Measurements from ENCODE around the gene GGT6. TPM values are rescaled to one million over a fixed set of nuclear protein-coding genes. Genes with fewer than 3 reads are reported as not detected.

Gene GGT6
- total and polyA plus RNA-seq, 7 experiments from 2014 or later = not detected

- ATAC-seq = no peak
- Mint-ChIP-seq H3K27me3 (peaks cover 5 to 16% (median 11%) of the 10 kb centered on the region in 5 donors), H3K4me3 (no peak overlapping the region), H3K9me3 (no peaks in the 10 kb centered on the region), H3K4me1 (peaks cover 0 to 9% (median 0%) of the 10 kb centered on the region in 7 donors), H3K36me3 (no peaks in the 10 kb centered on the region), H3K27ac (no peak overlapping the region)
- Histone ChIP-seq H3K4me1 (ENCODE audit: control insufficient read depth in 2 of 2, insufficient read depth in 2 of 2, low read length in 2 of 2) (no peaks in the 10 kb centered on the region), H3K27ac (ENCODE audit: low read depth, low read length) (no peak overlapping the region), H3K9me3 (ENCODE audit: control insufficient read depth in 2 of 3, low read length in 3 of 3) (no peaks in the 10 kb centered on the region), H3K4me3 (ENCODE audit: low read length) (no peak overlapping the region), H3K27me3 (ENCODE audit: control insufficient read depth in 2 of 2, insufficient read depth in 2 of 2, low read length in 2 of 2) (no peaks in the 10 kb centered on the region), H3K36me3 (ENCODE audit: control insufficient read depth in 2 of 3, insufficient read depth in 3 of 3, low read length in 3 of 3) (no peaks in the 10 kb centered on the region)
- DNase-seq = no peak
- ChIA-PET CTCF (no interaction called here), POLR2A (no interaction called here)
- intact Hi-C loops (cut with micrococcal nuclease) = no loop called here
Observed at GRCh38 chr17:4530799-4531730, 29.3 kb downstream of the GGT6 start.

- Histone ChIP-seq H3K4me1 (ENCODE audit: control insufficient read depth in 2 of 2, insufficient read depth in 2 of 2, low read length in 2 of 2) (no peaks in the 10 kb centered on the region), H3K27me3 (ENCODE audit: control insufficient read depth in 2 of 2, insufficient read depth in 2 of 2, low read length in 2 of 2) (no peaks in the 10 kb centered on the region), H3K36me3 (ENCODE audit: control insufficient read depth in 2 of 3, insufficient read depth in 3 of 3, low read length in 3 of 3) (no peaks in the 10 kb centered on the region), H3K4me3 (ENCODE audit: low read length) (no peak overlapping the region), H3K27ac (ENCODE audit: low read depth, low read length) (no peak overlapping the region), H3K9me3 (ENCODE audit: control insufficient read depth in 2 of 3, low read length in 3 of 3) (no peaks in the 10 kb centered on the region)
- intact Hi-C loops (cut with micrococcal nuclease) = no loop called here
- Mint-ChIP-seq H3K27ac (no peak overlapping the region), H3K4me3 (no peak overlapping the region), H3K27me3 (peaks cover 5 to 16% (median 11%) of the 10 kb centered on the region in 5 donors), H3K9me3 (no peaks in the 10 kb centered on the region), H3K4me1 (peaks cover 0 to 6% (median 0%) of the 10 kb centered on the region in 7 donors), H3K36me3 (no peaks in the 10 kb centered on the region)
- ChIA-PET POLR2A (interaction anchor here (1.6 kb wide), 1 partner anchor 26 kb away, joined by 3 read pairs; the partner anchor contains the start of gene MYBBP1A), CTCF (no interaction called here)
- ATAC-seq (no peak), DNase-seq (no peak)
Observed at GRCh38 chr17:4529533-4530152, 30.7 kb downstream of the GGT6 start.

GRCh38 chr17:4527566-4528125 lies 32.7 kb downstream of the GGT6 start:
- DNase-seq (no peak), ATAC-seq (no peak)
- Histone ChIP-seq H3K4me3 (ENCODE audit: low read length) (no peak overlapping the region), H3K9me3 (ENCODE audit: control insufficient read depth in 2 of 3, low read length in 3 of 3) (no peaks in the 10 kb centered on the region), H3K4me1 (ENCODE audit: control insufficient read depth in 2 of 2, insufficient read depth in 2 of 2, low read length in 2 of 2) (no peaks in the 10 kb centered on the region), H3K27me3 (ENCODE audit: control insufficient read depth in 2 of 2, insufficient read depth in 2 of 2, low read length in 2 of 2) (no peaks in the 10 kb centered on the region), H3K36me3 (ENCODE audit: control insufficient read depth in 2 of 3, insufficient read depth in 3 of 3, low read length in 3 of 3) (no peaks in the 10 kb centered on the region), H3K27ac (ENCODE audit: low read depth, low read length) (no peak overlapping the region)
- H3K27ac Mint-ChIP-seq = peak overlapping the region in 1 of 9 donors; percentile 24
- H3K4me3 Mint-ChIP-seq = no peak overlapping the region
- H3K4me1 Mint-ChIP-seq = no peaks in the 10 kb centered on the region
- CTCF ChIA-PET = no interaction called here
- no peaks in the 10 kb centered on the region for H3K9me3 Mint-ChIP-seq
- no peaks in the 10 kb centered on the region for H3K36me3 Mint-ChIP-seq
- intact Hi-C loops (cut with micrococcal nuclease) = no loop called here
- POLR2A ChIA-PET = no interaction called here
- peaks cover 5 to 16% (median 11%) of the 10 kb centered on the region in 5 donors for H3K27me3 Mint-ChIP-seq

- ChIA-PET POLR2A (no interaction called here), CTCF (no interaction called here)
- Histone ChIP-seq H3K4me1 (ENCODE audit: control insufficient read depth in 2 of 2, insufficient read depth in 2 of 2, low read length in 2 of 2) (no peaks in the 10 kb centered on the region), H3K27ac (ENCODE audit: low read depth, low read length) (no peak overlapping the region), H3K36me3 (ENCODE audit: control insufficient read depth in 2 of 3, insufficient read depth in 3 of 3, low read length in 3 of 3) (no peaks in the 10 kb centered on the region), H3K27me3 (ENCODE audit: control insufficient read depth in 2 of 2, insufficient read depth in 2 of 2, low read length in 2 of 2) (no peaks in the 10 kb centered on the region), H3K4me3 (ENCODE audit: low read length) (no peak overlapping the region), H3K9me3 (ENCODE audit: control insufficient read depth in 2 of 3, low read length in 3 of 3) (no peaks in the 10 kb centered on the region)
- Mint-ChIP-seq H3K27me3 (peaks cover 4 to 16% (median 9%) of the 10 kb centered on the region in 5 donors), H3K36me3 (no peaks in the 10 kb centered on the region), H3K9me3 (no peaks in the 10 kb centered on the region), H3K4me3 (no peak overlapping the region), H3K27ac (peak overlapping the region in 1 of 9 donors; percentile 24), H3K4me1 (no peaks in the 10 kb centered on the region)
- DNase-seq (no peak), ATAC-seq (no peak)
- intact Hi-C loops (cut with micrococcal nuclease) = no loop called here
Observed at GRCh38 chr17:4527134-4527533, 33.2 kb downstream of the GGT6 start.

GRCh38 chr17:4525691-4526397 lies 34.5 kb downstream of the GGT6 start:
- DNase-seq = no peak
- ChIA-PET POLR2A (no interaction called here), CTCF (no interaction called here)
- Mint-ChIP-seq H3K36me3 (no peaks in the 10 kb centered on the region), H3K9me3 (no peaks in the 10 kb centered on the region), H3K27me3 (peaks cover 0 to 16% (median 4%) of the 10 kb centered on the region in 5 donors), H3K4me1 (no peaks in the 10 kb centered on the region), H3K4me3 (no peak overlapping the region), H3K27ac (no peak overlapping the region)
- H3K27ac ChIP-seq (ENCODE audit: low read depth, low read length) = no peak overlapping the region
- no peak overlapping the region for H3K4me3 ChIP-seq (ENCODE audit: low read length)
- H3K9me3 ChIP-seq (ENCODE audit: control insufficient read depth in 2 of 3, low read length in 3 of 3) = no peaks in the 10 kb centered on the region
- H3K27me3 ChIP-seq (ENCODE audit: control insufficient read depth in 2 of 2, insufficient read depth in 2 of 2, low read length in 2 of 2) = no peaks in the 10 kb centered on the region
- no peak for ATAC-seq
- no peaks in the 10 kb centered on the region for H3K4me1 ChIP-seq (ENCODE audit: control insufficient read depth in 2 of 2, insufficient read depth in 2 of 2, low read length in 2 of 2)
- H3K36me3 ChIP-seq (ENCODE audit: control insufficient read depth in 2 of 3, insufficient read depth in 3 of 3, low read length in 3 of 3) = no peaks in the 10 kb centered on the region
- intact Hi-C loops (cut with micrococcal nuclease) = no loop called here

- Histone ChIP-seq H3K36me3 (ENCODE audit: control insufficient read depth in 2 of 3, insufficient read depth in 3 of 3, low read length in 3 of 3) (no peaks in the 10 kb centered on the region), H3K27me3 (ENCODE audit: control insufficient read depth in 2 of 2, insufficient read depth in 2 of 2, low read length in 2 of 2) (no peaks in the 10 kb centered on the region), H3K4me1 (ENCODE audit: control insufficient read depth in 2 of 2, insufficient read depth in 2 of 2, low read length in 2 of 2) (no peaks in the 10 kb centered on the region), H3K9me3 (ENCODE audit: control insufficient read depth in 2 of 3, low read length in 3 of 3) (no peaks in the 10 kb centered on the region), H3K27ac (ENCODE audit: low read depth, low read length) (no peak overlapping the region), H3K4me3 (ENCODE audit: low read length) (no peak overlapping the region)
- Mint-ChIP-seq H3K4me1 (peaks cover 0 to 3% (median 0%) of the 10 kb centered on the region in 7 donors), H3K4me3 (no peak overlapping the region), H3K9me3 (no peaks in the 10 kb centered on the region), H3K27me3 (peaks cover 0 to 16% (median 0%) of the 10 kb centered on the region in 5 donors), H3K36me3 (no peaks in the 10 kb centered on the region), H3K27ac (no peak overlapping the region)
- intact Hi-C loops (cut with micrococcal nuclease) = no loop called here
- ChIA-PET POLR2A (no interaction called here), CTCF (no interaction called here)
- no peak for ATAC-seq
- DNase-seq = no peak
Observed at GRCh38 chr17:4523946-4524345, 36.4 kb downstream of the GGT6 start.

Data from naive thymus-derived CD4-positive, alpha-beta T cell (primary cell).